Activated CD8-positive, alpha-beta T cell treated with anti-CD3 and anti-CD28 coated beads for 36 hours (primary cell): ENCODE data around the gene AP5Z1. TPM values are rescaled to one million over a fixed set of nuclear protein-coding genes. Genes with fewer than 3 reads are reported as not detected.

Source experiments
- ATAC-seq: fragments of 200-7000 bp; cut with Tn5 transposase; one replicate; pipeline ENCODE4 v1.10.0; 2021; ENCODE audit warnings: mild to moderate bottlenecking, moderate library complexity
- CTCF ChIA-PET: fragments of 350-600 bp; sonication (Branson Sonifier 250); formaldehyde crosslinking; loops from one replicate; lab custom pipeline; 2021; ENCODE audit warnings: antibody characterized with exemption; lab: Charles Lee
- POLR2A ChIA-PET: fragments of 350-600 bp; sonication (Branson Sonifier 250); formaldehyde crosslinking; loops from one replicate; lab custom pipeline; 2021; ENCODE audit warnings: antibody characterized with exemption; lab: Charles Lee
- DNase-seq: peaks from one replicate; pipeline ENCODE4 v3.0.0-alpha.2; 2020
- H3K27ac Mint-ChIP-seq: one replicate; pipeline ENCODE4 v1.8.0; 2021; ENCODE audit warnings: mild to moderate bottlenecking, mixed read lengths
- H3K27me3 Mint-ChIP-seq: one replicate; pipeline ENCODE4 v1.8.0; 2021; ENCODE audit warnings: mixed read lengths
- H3K36me3 Mint-ChIP-seq: one replicate; pipeline ENCODE4 v1.8.0; 2021; ENCODE audit warnings: low read depth, mixed read lengths
- H3K4me1 Mint-ChIP-seq: one replicate; pipeline ENCODE4 v1.8.0; 2021; ENCODE audit warnings: low read depth, mixed read lengths
- H3K4me3 Mint-ChIP-seq: one replicate; pipeline ENCODE4 v1.8.0; 2021; ENCODE audit warnings: mild to moderate bottlenecking, moderate library complexity, mixed read lengths
- H3K9me3 Mint-ChIP-seq: one replicate; pipeline ENCODE4 v1.8.0; 2021; ENCODE audit warnings: mixed read lengths
- intact Hi-C: fragments of 100-400 bp; cut with micrococcal nuclease; formaldehyde crosslinking; loops from one replicate; pipeline ENCODE4 v1.10.0; 2022
- total RNA-seq, 2 experiments: library from RNA; stranded (reverse); gene quantifications; one replicate each; pipeline ENCODE4 v1.2.3, GENCODE V29; 2021
- TF ChIP-seq, protein P1 (sequence below): fragments of 200-600 bp; IDR thresholded peaks from one replicate; pipeline ENCODE4 v1.8.0; 2022; ENCODE audit warnings: antibody characterized with exemption, mild to moderate bottlenecking

AP5Z1 gene
- total RNA-seq, 2 experiments from 2014 or later: 21.2 to 21.3 TPM

- H3K4me1 Mint-ChIP-seq: no peaks in the 10 kb centered on the region
- CTCF ChIA-PET: interaction anchor here (0.5 to 3.3 kb wide), 27 partner anchors 9 to 1180 kb away, joined by 3 to 43 read pairs (median 3); partner anchors contain the start of genes AP5Z1, RADIL and RBAK
- no peak overlapping the region for H3K4me3 Mint-ChIP-seq
Observed at GRCh38 chr7:4797858-4798705, 22.7 kb downstream of the AP5Z1 start.

GRCh38 chr7:4798706-4799235 is 23.3 kb downstream of the AP5Z1 start:
- DNase-seq: no peak
- no peaks in the 10 kb centered on the region for H3K27me3 Mint-ChIP-seq
- no peaks in the 10 kb centered on the region for H3K4me1 Mint-ChIP-seq
- H3K4me3 Mint-ChIP-seq: no peak overlapping the region
- intact Hi-C loops: loop anchor here (10.0 kb wide), 1 partner anchor 86 kb away; the partner anchor contains the start of gene RADIL
- ChIA-PET CTCF (interaction anchor here (0.7 to 3.3 kb wide), 23 partner anchors 8 to 313 kb away, joined by 3 to 43 read pairs (median 4); partner anchors contain the start of genes RADIL and RBAK), POLR2A (no interaction called here)
- H3K9me3 Mint-ChIP-seq: no peaks in the 10 kb centered on the region
- TF ChIP-seq, protein P1, sequence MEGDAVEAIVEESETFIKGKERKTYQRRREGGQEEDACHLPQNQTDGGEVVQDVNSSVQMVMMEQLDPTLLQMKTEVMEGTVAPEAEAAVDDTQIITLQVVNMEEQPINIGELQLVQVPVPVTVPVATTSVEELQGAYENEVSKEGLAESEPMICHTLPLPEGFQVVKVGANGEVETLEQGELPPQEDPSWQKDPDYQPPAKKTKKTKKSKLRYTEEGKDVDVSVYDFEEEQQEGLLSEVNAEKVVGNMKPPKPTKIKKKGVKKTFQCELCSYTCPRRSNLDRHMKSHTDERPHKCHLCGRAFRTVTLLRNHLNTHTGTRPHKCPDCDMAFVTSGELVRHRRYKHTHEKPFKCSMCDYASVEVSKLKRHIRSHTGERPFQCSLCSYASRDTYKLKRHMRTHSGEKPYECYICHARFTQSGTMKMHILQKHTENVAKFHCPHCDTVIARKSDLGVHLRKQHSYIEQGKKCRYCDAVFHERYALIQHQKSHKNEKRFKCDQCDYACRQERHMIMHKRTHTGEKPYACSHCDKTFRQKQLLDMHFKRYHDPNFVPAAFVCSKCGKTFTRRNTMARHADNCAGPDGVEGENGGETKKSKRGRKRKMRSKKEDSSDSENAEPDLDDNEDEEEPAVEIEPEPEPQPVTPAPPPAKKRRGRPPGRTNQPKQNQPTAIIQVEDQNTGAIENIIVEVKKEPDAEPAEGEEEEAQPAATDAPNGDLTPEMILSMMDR: no peak
- no peak overlapping the region for H3K27ac Mint-ChIP-seq
- peaks cover 7% of the 10 kb centered on the region for H3K36me3 Mint-ChIP-seq
- no peak for ATAC-seq

More at GRCh38 chr7:4797858-4798705, 22.7 kb downstream of the AP5Z1 start:
- peak; percentile 68 for DNase-seq
- POLR2A ChIA-PET: no interaction called here
- Mint-ChIP-seq H3K36me3 (peaks cover 7% of the 10 kb centered on the region), H3K27ac (no peak overlapping the region), H3K27me3 (no peaks in the 10 kb centered on the region), H3K9me3 (no peaks in the 10 kb centered on the region)
- ATAC-seq: peak; percentile 100
- TF ChIP-seq, protein P1: peak; percentile 98
- intact Hi-C loops: loop anchor here (10.0 kb wide), 1 partner anchor 87 kb away; the partner anchor contains the start of gene RADIL

DNA sequence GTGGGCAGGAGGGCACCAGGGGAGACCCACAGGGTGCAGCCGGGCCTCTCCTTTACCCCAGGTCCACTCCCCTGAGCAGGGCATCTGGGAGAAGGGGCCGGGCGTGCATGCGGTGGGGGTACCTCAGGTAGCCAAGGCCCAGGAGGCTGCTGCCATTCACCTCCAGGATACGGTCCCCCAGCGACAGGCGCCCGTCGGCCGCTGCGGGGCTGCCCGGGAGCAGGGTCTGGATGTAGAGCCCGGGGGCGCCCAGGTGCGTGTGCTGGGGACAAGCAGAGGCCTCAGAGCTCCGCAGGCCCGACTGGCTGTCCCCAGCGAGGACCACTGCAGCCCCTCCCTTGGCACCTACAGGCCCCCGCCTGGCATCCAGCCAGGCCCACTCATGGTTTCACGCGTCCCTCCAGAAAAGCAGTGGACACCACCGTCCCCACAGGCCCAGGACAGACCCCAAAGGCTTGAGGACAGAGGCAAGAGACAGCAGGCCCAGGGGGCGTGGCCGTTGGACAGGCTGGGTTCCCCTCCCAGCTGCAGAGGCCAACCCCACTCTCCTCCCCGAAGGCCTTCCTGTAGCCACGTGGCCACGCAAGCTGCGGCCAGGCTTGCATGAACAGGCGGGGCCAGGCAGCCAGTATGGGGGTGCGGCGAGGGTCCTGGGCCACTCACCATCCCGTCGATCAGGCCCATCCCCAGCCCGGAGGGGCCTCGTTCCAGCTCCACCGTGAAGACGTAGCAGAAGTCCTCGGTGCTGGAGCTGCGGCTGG is 24.3 kb downstream of the AP5Z1 start:
- no peak overlapping the region for H3K4me3 Mint-ChIP-seq
- no peaks in the 10 kb centered on the region for H3K36me3 Mint-ChIP-seq
- H3K27ac Mint-ChIP-seq: no peak overlapping the region
- ChIA-PET CTCF (interaction anchor here (1.2 to 3.3 kb wide), 2 partner anchors 22 to 84 kb away, joined by 4 to 43 read pairs; partner anchors contain the start of gene RADIL), POLR2A (no interaction called here)
- H3K4me1 Mint-ChIP-seq: no peaks in the 10 kb centered on the region
- H3K9me3 Mint-ChIP-seq: no peaks in the 10 kb centered on the region
- no peak for DNase-seq
- intact Hi-C loops: loop anchor here (10.0 kb wide), 1 partner anchor 85 kb away; the partner anchor contains the start of gene RADIL
- no peaks in the 10 kb centered on the region for H3K27me3 Mint-ChIP-seq
- ATAC-seq: no peak
- TF ChIP-seq, protein P1: no peak

DNA sequence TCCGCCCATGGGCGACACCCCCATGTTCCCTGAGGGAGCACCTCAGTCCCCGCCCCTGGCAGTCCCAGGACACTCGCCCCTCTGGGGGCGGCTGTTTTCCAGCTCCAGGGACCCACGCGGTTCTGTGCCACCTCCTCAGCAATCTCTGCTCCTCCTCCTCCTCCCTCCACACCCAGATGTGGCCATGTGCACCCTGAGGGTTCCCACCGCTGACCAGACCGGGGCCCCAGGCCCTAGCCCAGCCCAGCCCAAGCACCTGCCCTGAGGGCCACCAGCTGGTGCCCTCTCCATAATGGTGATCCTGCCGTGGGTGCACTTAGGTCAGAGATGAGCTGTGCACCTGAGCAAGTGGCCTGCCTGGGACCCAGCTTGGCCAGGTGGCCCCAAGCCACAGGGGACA is 25.1 kb downstream of the AP5Z1 start:
- TF ChIP-seq, protein P1: no peak
- Mint-ChIP-seq H3K27ac (no peak overlapping the region), H3K9me3 (no peaks in the 10 kb centered on the region), H3K27me3 (no peaks in the 10 kb centered on the region), H3K4me1 (no peaks in the 10 kb centered on the region), H3K4me3 (no peak overlapping the region), H3K36me3 (no peaks in the 10 kb centered on the region)
- intact Hi-C loops: no loop called here
- ATAC-seq (no peak), DNase-seq (no peak)
- POLR2A ChIA-PET: no interaction called here
- CTCF ChIA-PET: interaction anchor here (1.0 kb wide), 1 partner anchor 83 kb away, joined by 7 read pairs; the partner anchor contains the start of gene RADIL
